Naive B cell (primary cell): ENCODE data around the gene AAMDC. TPM values are rescaled to one million over a fixed set of nuclear protein-coding genes. Genes with fewer than 3 reads are reported as not detected.
"Not testable (repeated sequence)": the region's sequence is repeated elsewhere in the genome, so short reads cannot be mapped to it uniquely, and the experiment has no call there.

Source experiments
- ATAC-seq, 2 donors: fragments of 150-1000 bp; cut with Tn5 transposase; 2 replicates each; pipeline ENCODE4 v1.10.0; 2021; ENCODE audit warnings: low read depth in 2 of 2, mild to moderate bottlenecking in 2 of 2, moderate library complexity in 2 of 2
- DNase-seq: peaks from one replicate; pipeline ENCODE4 v3.0.0; 2022
- H3K27ac Mint-ChIP-seq, 6 donors: one replicate each; pipeline ENCODE4 v1.8.0; 2020 to 2022; ENCODE audit warnings: mild to moderate bottlenecking in 6 of 6, mixed read lengths in 6 of 6, moderate library complexity in 5 of 6, inconsistent platforms in 2 of 6
- H3K27me3 Mint-ChIP-seq, 3 donors: one replicate each; pipeline ENCODE4 v1.8.0; 2021 to 2022; ENCODE audit warnings: mixed read lengths in 3 of 3, mild to moderate bottlenecking in 1 of 3
- H3K36me3 Mint-ChIP-seq, 2 donors: one replicate each; pipeline ENCODE4 v1.8.0; 2020 to 2022; ENCODE audit warnings: mixed read lengths in 2 of 2, inconsistent platforms in 1 of 2, mild to moderate bottlenecking in 1 of 2
- H3K4me1 Mint-ChIP-seq, 3 donors: one replicate each; pipeline ENCODE4 v1.8.0; 2020 to 2022; ENCODE audit warnings: mixed read lengths in 3 of 3, inconsistent platforms in 1 of 3, mild to moderate bottlenecking in 1 of 3, moderate library complexity in 1 of 3
- H3K4me3 Mint-ChIP-seq, 8 donors: one replicate each; pipeline ENCODE4 v1.8.0; 2020 to 2022; ENCODE audit warnings: mild to moderate bottlenecking in 8 of 8, mixed read lengths in 8 of 8, moderate library complexity in 8 of 8, inconsistent platforms in 2 of 8
- H3K9me3 Mint-ChIP-seq, 7 donors: one replicate each; pipeline ENCODE4 v1.8.0; 2020 to 2022; ENCODE audit warnings: mixed read lengths in 7 of 7, mild to moderate bottlenecking in 5 of 7, inconsistent platforms in 2 of 7, moderate library complexity in 1 of 7
- polyA plus RNA-seq, 6 donors: library from polyadenylated mRNA; unstranded; fragments of 300-500 nt; fragmentation: Illumina TruSeq; gene quantifications; one replicate each; pipeline ENCODE4 v1.2.3, GENCODE V29; 2021; ENCODE audit warnings: low read depth in 6 of 6

Gene AAMDC
- polyA plus RNA-seq, 6 donors from 2014 or later = 8.6 to 19.1 (median 14.9) TPM

DNA sequence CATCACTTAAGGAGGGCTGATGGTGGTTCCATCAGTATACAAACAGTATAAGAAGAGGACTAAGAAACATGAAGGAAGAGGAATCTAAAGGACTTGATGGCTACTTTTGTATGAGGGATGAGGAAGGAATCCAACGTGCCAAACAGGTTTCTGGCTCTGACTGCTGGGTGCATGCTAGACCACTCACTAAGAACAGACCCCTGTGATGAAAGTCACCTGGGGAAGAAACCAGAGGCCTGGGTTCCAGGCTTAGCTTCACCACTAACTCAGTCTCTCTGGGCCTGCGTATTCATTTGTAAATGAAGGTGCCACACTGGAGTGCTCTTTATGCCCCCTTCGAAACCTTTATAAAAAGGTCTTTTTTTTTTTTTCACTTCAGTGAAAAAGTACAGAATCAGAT is 55.1 kb downstream of the AAMDC start:
- H3K4me1 Mint-ChIP-seq = peaks cover 14 to 22% (median 20%) of the 10 kb centered on the region in 3 donors
- ATAC-seq (no peak), DNase-seq (no peak)
- H3K9me3 Mint-ChIP-seq = no peaks in the 10 kb centered on the region
- no peak overlapping the region for H3K4me3 Mint-ChIP-seq
- peak overlapping the region in 3 of 6 donors; percentile 24 to 65 (median 52) for H3K27ac Mint-ChIP-seq
- peaks cover 4 to 8% of the 10 kb centered on the region in 2 donors for H3K36me3 Mint-ChIP-seq
- H3K27me3 Mint-ChIP-seq = no peaks in the 10 kb centered on the region

GRCh38 chr11:77878247-77878646 is 57.3 kb downstream of the AAMDC start:
- H3K4me1 Mint-ChIP-seq = peaks cover 14 to 22% (median 20%) of the 10 kb centered on the region in 3 donors
- H3K27ac Mint-ChIP-seq = peak overlapping the region in 1 of 6 donors; percentile 38
- H3K27me3 Mint-ChIP-seq, DNase-seq, ATAC-seq, H3K36me3 Mint-ChIP-seq, H3K4me3 Mint-ChIP-seq, H3K9me3 Mint-ChIP-seq: not testable (repeated sequence)

GRCh38 chr11:77879218-77879617 is 58.3 kb downstream of the AAMDC start:
- H3K4me3 Mint-ChIP-seq = no peak overlapping the region
- H3K27ac Mint-ChIP-seq = peak overlapping the region in 3 of 6 donors; percentile 17 to 82 (median 65)
- H3K36me3 Mint-ChIP-seq = peaks cover 15 to 17% of the 10 kb centered on the region in 2 donors
- ATAC-seq = peak in 1 of 2 donors; percentile 70
- H3K9me3 Mint-ChIP-seq = no peaks in the 10 kb centered on the region
- no peak for DNase-seq
- peaks cover 14 to 22% (median 20%) of the 10 kb centered on the region in 3 donors for H3K4me1 Mint-ChIP-seq
- H3K27me3 Mint-ChIP-seq = no peaks in the 10 kb centered on the region

GRCh38 chr11:77882396-77882795 is 61.5 kb downstream of the AAMDC start:
- peaks cover 14 to 22% (median 20%) of the 10 kb centered on the region in 3 donors for H3K4me1 Mint-ChIP-seq
- no peaks in the 10 kb centered on the region for H3K9me3 Mint-ChIP-seq
- DNase-seq (no peak), ATAC-seq (no peak)
- H3K36me3 Mint-ChIP-seq = peaks cover 17 to 24% of the 10 kb centered on the region in 2 donors
- H3K4me3 Mint-ChIP-seq = no peak overlapping the region
- H3K27me3 Mint-ChIP-seq = no peaks in the 10 kb centered on the region
- no peak overlapping the region for H3K27ac Mint-ChIP-seq

- Mint-ChIP-seq H3K27me3 (no peaks in the 10 kb centered on the region), H3K27ac (no peak overlapping the region), H3K36me3 (peaks cover 17 to 24% of the 10 kb centered on the region in 2 donors), H3K4me3 (no peak overlapping the region), H3K4me1 (peaks cover 14 to 21% (median 20%) of the 10 kb centered on the region in 3 donors), H3K9me3 (no peaks in the 10 kb centered on the region)
- ATAC-seq (no peak), DNase-seq (no peak)
Observed at GRCh38 chr11:77883775-77884174, 62.8 kb downstream of the AAMDC start.

DNA sequence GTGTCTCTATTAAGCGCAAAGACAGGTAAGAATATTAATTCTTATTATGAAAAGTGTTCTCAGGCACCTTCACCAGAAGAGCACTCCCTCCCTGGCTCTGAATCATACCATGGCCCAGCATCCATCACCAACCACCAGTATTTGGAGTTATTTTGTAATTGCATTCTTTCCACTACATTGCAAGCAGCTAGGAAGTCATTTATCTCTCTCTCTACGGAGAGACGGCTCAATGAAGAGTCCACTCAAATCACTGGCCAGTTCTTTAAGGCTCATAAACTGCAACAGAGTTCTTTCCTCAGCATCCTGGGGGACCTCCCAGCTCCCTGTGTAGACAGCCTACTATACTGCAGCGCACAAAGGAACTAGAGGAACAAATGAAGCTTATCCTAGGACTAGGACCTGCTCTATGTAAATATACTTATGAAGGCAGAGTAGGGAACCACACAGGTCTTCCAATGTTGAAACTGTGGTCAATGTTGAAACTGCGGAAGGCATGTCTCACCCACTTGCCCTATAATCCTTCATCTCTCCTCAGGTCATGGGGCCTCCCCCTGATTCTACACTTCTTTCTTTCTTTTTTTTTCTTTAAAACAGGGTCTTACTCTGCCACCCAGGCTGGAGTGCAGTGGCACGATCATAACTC is 63.4 kb downstream of the AAMDC start:
- ATAC-seq = no peak
- Mint-ChIP-seq H3K27ac (no peak overlapping the region), H3K4me3 (no peak overlapping the region)

DNA sequence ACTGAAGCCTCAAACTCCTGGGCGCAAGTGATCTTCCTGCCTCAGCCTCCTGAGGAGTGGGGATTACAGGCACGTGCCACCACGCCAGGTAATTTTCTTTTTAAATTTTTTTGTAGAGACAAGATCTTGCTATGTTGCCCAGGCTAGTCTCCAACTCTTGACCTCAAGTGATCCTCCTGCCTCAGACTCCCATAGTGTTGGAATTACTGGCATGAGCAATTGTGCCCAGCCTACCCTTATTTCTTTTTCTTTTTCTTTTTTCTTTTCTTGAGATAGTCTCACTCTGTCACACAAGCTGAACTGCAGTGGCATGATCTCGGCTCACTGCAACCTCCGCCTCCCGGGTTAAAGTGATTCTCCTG is 63.9 kb downstream of the AAMDC start:
- Mint-ChIP-seq H3K36me3 (peaks cover 13 to 27% of the 10 kb centered on the region in 2 donors), H3K4me3 (no peak overlapping the region), H3K9me3 (no peaks in the 10 kb centered on the region), H3K27ac (peak overlapping the region in 1 of 6 donors; percentile 44), H3K4me1 (peaks cover 4 to 11% (median 9%) of the 10 kb centered on the region in 3 donors), H3K27me3 (no peaks in the 10 kb centered on the region)
- DNase-seq = no peak
- no peak for ATAC-seq

More for the DNA sequence above, 63.4 kb downstream of the AAMDC start:
- Mint-ChIP-seq H3K36me3 (peaks cover 14 to 24% of the 10 kb centered on the region in 2 donors), H3K27me3 (no peaks in the 10 kb centered on the region), H3K9me3 (no peaks in the 10 kb centered on the region), H3K4me1 (peaks cover 9 to 16% (median 14%) of the 10 kb centered on the region in 3 donors)
- no peak for DNase-seq

DNA sequence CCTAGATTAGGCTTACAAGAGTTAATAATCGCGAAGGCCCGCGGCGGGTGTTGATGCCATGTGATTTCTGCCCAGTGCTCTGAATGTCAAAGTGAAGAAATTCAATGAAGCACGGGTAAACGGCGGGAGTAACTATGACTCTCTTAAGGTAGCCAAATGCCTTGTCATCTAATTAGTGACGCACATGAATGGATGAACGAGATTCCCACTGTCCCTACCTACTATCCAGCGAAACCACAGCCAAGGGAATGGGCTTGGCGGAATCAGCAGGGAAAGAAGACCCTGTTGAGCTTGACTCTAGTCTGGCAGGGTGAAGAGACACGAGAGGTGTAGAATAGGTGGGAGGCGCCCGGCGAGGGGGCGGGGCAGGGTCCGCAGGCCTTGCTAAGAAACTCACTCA is 65.5 kb downstream of the AAMDC start:
- Mint-ChIP-seq H3K27ac (no peak overlapping the region), H3K36me3 (peaks cover 23 to 31% of the 10 kb centered on the region in 2 donors), H3K4me3 (no peak overlapping the region), H3K9me3 (no peaks in the 10 kb centered on the region), H3K27me3 (no peaks in the 10 kb centered on the region), H3K4me1 (no peaks in the 10 kb centered on the region)
- ATAC-seq = no peak
- no peak for DNase-seq

- not testable (repeated sequence) for ATAC-seq, H3K27me3 Mint-ChIP-seq, H3K4me3 Mint-ChIP-seq, DNase-seq, H3K27ac Mint-ChIP-seq, H3K4me1 Mint-ChIP-seq, H3K9me3 Mint-ChIP-seq
- peaks cover 21 to 22% of the 10 kb centered on the region in 2 donors for H3K36me3 Mint-ChIP-seq
Observed at GRCh38 chr11:77889045-77889444, 68.1 kb downstream of the AAMDC start.

GRCh38 chr11:77890100-77890614 is 69.2 kb downstream of the AAMDC start:
- not testable (repeated sequence) for H3K4me1 Mint-ChIP-seq, DNase-seq, H3K27me3 Mint-ChIP-seq, ATAC-seq, H3K27ac Mint-ChIP-seq, H3K9me3 Mint-ChIP-seq, H3K4me3 Mint-ChIP-seq
- peaks cover 13 to 21% of the 10 kb centered on the region in 2 donors for H3K36me3 Mint-ChIP-seq

GRCh38 chr11:77890619-77891056 is 69.7 kb downstream of the AAMDC start:
- not testable (repeated sequence) for H3K27me3 Mint-ChIP-seq, ATAC-seq, H3K27ac Mint-ChIP-seq, H3K4me1 Mint-ChIP-seq, H3K9me3 Mint-ChIP-seq, H3K4me3 Mint-ChIP-seq, DNase-seq
- peaks cover 13 to 22% of the 10 kb centered on the region in 2 donors for H3K36me3 Mint-ChIP-seq

DNA sequence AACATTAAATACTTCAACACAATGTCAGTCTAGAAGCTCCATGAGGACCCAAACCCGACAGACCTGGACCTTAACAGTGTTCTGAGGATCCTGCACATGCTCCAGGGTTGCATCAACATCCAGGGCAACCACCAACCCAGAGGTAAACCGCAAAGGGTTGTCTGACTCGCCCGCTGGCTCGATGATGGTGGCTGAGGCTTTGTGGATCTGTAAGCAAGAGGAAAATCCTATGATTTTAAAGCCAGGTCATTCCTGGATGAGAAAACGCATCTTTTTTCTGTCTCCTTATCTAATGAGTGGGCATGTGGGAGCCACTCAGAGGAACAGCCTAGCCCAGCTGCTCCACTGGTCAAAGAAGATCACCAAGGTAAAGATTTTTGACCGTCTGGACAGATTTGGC is 70.3 kb downstream of the AAMDC start:
- not testable (repeated sequence) for H3K4me1 Mint-ChIP-seq, ATAC-seq, H3K27me3 Mint-ChIP-seq, H3K27ac Mint-ChIP-seq, DNase-seq, H3K4me3 Mint-ChIP-seq, H3K9me3 Mint-ChIP-seq
- H3K36me3 Mint-ChIP-seq = peaks cover 13 to 26% of the 10 kb centered on the region in 2 donors

GRCh38 chr11:77891703-77892102 is 70.8 kb downstream of the AAMDC start:
- not testable (repeated sequence) for DNase-seq

DNA sequence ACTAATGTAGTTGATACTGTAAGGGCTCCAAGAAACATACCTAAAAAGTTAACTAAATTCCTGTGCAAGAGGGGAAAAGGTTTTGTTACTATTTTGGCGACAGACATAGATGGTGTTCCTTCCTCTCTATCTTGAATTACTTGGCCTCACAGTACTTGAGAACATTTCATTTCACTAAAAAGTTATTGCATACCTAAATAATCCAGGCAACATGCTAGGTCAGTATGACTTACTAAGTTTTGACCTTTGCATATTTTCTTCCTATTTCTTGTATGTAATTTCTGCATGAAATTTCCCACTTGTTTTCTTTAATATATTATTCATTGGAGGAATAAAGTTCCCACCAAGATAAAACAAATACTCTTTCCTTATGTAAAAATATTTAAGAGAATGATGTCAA is 74.0 kb downstream of the AAMDC start:
- peaks cover 9 to 25% of the 10 kb centered on the region in 2 donors for H3K36me3 Mint-ChIP-seq
- H3K4me3 Mint-ChIP-seq, H3K4me1 Mint-ChIP-seq, DNase-seq, H3K27me3 Mint-ChIP-seq, H3K9me3 Mint-ChIP-seq, H3K27ac Mint-ChIP-seq, ATAC-seq: not testable (repeated sequence)

More at GRCh38 chr11:77891703-77892102, 70.8 kb downstream of the AAMDC start:
- not testable (repeated sequence) for H3K9me3 Mint-ChIP-seq, H3K4me3 Mint-ChIP-seq, ATAC-seq, H3K27me3 Mint-ChIP-seq, H3K27ac Mint-ChIP-seq, H3K4me1 Mint-ChIP-seq
- peaks cover 13 to 27% of the 10 kb centered on the region in 2 donors for H3K36me3 Mint-ChIP-seq
